Measurements from ENCODE around the gene LRP1B. TPM values are rescaled to one million over a fixed set of nuclear protein-coding genes. Genes with fewer than 3 reads are reported as not detected.

Gene LRP1B
- polyA plus RNA-seq, 1 of the 3 experiments (the other 2 are of a cell fraction): 0.28 TPM

DNA sequence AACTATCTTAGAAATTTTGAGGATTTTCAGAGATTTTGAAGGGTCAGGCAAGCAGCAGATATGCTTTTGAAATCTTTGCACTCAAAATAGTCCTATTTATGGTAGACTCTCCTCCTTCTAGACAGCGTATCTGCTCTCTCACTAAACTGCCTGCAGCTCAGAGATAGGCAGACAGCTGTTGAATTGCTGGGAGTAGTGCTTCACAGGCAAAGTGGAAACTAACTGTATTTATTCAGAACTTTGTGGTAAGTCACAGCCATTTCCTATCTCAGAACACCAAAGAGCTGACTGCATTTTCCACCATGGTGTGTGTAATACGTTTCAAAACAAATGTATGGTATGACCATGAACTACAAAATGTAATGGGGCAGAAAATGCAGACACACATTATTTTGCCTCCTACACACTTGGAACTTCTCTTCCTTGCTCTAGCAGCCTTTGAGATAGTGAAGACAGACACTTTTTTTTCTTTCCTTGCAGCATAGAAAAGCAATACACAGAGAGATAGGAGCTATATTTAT is 352.4 kb downstream of the LRP1B start:
- H3K9me3 ChIP-seq: no peaks in the 10 kb centered on the region
- TF ChIP-seq, protein P1, sequence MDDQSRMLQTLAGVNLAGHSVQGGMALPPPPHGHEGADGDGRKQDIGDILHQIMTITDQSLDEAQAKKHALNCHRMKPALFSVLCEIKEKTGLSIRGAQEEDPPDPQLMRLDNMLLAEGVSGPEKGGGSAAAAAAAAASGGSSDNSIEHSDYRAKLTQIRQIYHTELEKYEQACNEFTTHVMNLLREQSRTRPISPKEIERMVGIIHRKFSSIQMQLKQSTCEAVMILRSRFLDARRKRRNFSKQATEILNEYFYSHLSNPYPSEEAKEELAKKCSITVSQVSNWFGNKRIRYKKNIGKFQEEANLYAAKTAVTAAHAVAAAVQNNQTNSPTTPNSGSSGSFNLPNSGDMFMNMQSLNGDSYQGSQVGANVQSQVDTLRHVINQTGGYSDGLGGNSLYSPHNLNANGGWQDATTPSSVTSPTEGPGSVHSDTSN (IDR thresholded peaks at IDR 0.05): no peak
- TF ChIP-seq, protein P2, sequence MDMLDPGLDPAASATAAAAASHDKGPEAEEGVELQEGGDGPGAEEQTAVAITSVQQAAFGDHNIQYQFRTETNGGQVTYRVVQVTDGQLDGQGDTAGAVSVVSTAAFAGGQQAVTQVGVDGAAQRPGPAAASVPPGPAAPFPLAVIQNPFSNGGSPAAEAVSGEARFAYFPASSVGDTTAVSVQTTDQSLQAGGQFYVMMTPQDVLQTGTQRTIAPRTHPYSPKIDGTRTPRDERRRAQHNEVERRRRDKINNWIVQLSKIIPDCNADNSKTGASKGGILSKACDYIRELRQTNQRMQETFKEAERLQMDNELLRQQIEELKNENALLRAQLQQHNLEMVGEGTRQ (IDR thresholded peaks at IDR 0.05; ENCODE audit: borderline replicate concordance, low read depth, low read length): no peak
- no peak for TF ChIP-seq RFX5 (IDR thresholded peaks at IDR 0.05; ENCODE audit: low read length)
- no peak for TF ChIP-seq FOXJ3 (CRISPR knock-in tag; IDR thresholded peaks at IDR 0.05)
- no peak for TF ChIP-seq SIN3A (IDR thresholded peaks at IDR 0.05; ENCODE audit: borderline replicate concordance, low read depth, low read length)
- TF ChIP-seq MXI1 (IDR thresholded peaks at IDR 0.05; ENCODE audit: low read depth, low read length): no peak
- TF ChIP-seq, protein P3, sequence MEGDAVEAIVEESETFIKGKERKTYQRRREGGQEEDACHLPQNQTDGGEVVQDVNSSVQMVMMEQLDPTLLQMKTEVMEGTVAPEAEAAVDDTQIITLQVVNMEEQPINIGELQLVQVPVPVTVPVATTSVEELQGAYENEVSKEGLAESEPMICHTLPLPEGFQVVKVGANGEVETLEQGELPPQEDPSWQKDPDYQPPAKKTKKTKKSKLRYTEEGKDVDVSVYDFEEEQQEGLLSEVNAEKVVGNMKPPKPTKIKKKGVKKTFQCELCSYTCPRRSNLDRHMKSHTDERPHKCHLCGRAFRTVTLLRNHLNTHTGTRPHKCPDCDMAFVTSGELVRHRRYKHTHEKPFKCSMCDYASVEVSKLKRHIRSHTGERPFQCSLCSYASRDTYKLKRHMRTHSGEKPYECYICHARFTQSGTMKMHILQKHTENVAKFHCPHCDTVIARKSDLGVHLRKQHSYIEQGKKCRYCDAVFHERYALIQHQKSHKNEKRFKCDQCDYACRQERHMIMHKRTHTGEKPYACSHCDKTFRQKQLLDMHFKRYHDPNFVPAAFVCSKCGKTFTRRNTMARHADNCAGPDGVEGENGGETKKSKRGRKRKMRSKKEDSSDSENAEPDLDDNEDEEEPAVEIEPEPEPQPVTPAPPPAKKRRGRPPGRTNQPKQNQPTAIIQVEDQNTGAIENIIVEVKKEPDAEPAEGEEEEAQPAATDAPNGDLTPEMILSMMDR (IDR thresholded peaks at IDR 0.05): no peak
- TF ChIP-seq RXRA (IDR thresholded peaks at IDR 0.05; ENCODE audit: borderline replicate concordance, low read depth): no peak
- TF ChIP-seq GABPA (IDR thresholded peaks at IDR 0.05; ENCODE audit: low read depth): no peak
- TF ChIP-seq, protein P4, sequence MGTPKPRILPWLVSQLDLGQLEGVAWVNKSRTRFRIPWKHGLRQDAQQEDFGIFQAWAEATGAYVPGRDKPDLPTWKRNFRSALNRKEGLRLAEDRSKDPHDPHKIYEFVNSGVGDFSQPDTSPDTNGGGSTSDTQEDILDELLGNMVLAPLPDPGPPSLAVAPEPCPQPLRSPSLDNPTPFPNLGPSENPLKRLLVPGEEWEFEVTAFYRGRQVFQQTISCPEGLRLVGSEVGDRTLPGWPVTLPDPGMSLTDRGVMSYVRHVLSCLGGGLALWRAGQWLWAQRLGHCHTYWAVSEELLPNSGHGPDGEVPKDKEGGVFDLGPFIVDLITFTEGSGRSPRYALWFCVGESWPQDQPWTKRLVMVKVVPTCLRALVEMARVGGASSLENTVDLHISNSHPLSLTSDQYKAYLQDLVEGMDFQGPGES (IDR thresholded peaks at IDR 0.05; ENCODE audit: low read depth, low read length): no peak
- no peak for TF ChIP-seq FOXM1 (IDR thresholded peaks at IDR 0.05; ENCODE audit: low read depth)
- TF ChIP-seq SMC3 (IDR thresholded peaks at IDR 0.05; ENCODE audit: low read depth, low read length): no peak
- TF ChIP-seq, protein P5, sequence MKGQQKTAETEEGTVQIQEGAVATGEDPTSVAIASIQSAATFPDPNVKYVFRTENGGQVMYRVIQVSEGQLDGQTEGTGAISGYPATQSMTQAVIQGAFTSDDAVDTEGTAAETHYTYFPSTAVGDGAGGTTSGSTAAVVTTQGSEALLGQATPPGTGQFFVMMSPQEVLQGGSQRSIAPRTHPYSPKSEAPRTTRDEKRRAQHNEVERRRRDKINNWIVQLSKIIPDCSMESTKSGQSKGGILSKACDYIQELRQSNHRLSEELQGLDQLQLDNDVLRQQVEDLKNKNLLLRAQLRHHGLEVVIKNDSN (IDR thresholded peaks at IDR 0.05; ENCODE audit: borderline replicate concordance, low read depth): no peak
- no peak for TF ChIP-seq NFIC (IDR thresholded peaks at IDR 0.05; ENCODE audit: borderline replicate concordance)
- no peaks in the 10 kb centered on the region for H3K27me3 ChIP-seq (ENCODE audit: insufficient read depth)
- no peak overlapping the region for H3K4me2 ChIP-seq
- no peak overlapping the region for H2AFZ ChIP-seq (ENCODE audit: low read depth)
- WGBS (ENCODE audit: low lambda C conversion rate): 75% methylated on average over 2 of the region's 2 CpGs
- H3K9ac ChIP-seq: no peak overlapping the region
- no peak overlapping the region for H3K4me3 ChIP-seq (ENCODE audit: low read depth in 2 of 2, low read length in 1 of 2)
- ChIA-PET CTCF (interaction anchor here (2.4 kb wide), 1 partner anchor 12 kb away, joined by 6 read pairs; no protein-coding TSS in a partner anchor), POLR2A (no interaction called here)
- DNase-seq: no peak
- no peaks in the 10 kb centered on the region for H3K9me2 ChIP-seq
- no peaks in the 10 kb centered on the region for H3K36me3 ChIP-seq (replicated peaks in 1 of 2; ENCODE audit: control insufficient read depth in 1 of 2, insufficient read depth in 2 of 2, low read length in 1 of 2)
- no peak overlapping the region; a peak in 1 of 4 replicates for H3K27ac ChIP-seq (ENCODE audit: low read depth in 2 of 2, low read length in 1 of 2)
- no peaks in the 10 kb centered on the region for H3K79me2 ChIP-seq (ENCODE audit: insufficient read depth)
- H4K20me1 ChIP-seq (ENCODE audit: insufficient read depth): no peaks in the 10 kb centered on the region
- H3K4me1 ChIP-seq (ENCODE audit: control insufficient read depth in 1 of 2, insufficient read depth in 2 of 2, low read depth in 1 of 2, low read length in 1 of 2): no peaks in the 10 kb centered on the region; a peak in 1 of 4 replicates
- no peaks in the 10 kb centered on the region for H3F3A ChIP-seq (replicated peaks; ENCODE audit: insufficient read depth)
